HG02571 (cell line): ENCODE results near the gene MACROD2.

Experiments used
- ATAC-seq: cut with Tn5 transposase; IDR thresholded peaks from one replicate; pipeline ENCODE4 v1.9.1; 2021; ENCODE audit warnings: mild to moderate bottlenecking, moderate library complexity; ENCODE audit not compliant: unreplicated experiment

Gene MACROD2

GRCh38 chr20:15616626-15617025 lies 1621.3 kb downstream of the MACROD2 start:
- no peak for ATAC-seq

GRCh38 chr20:15618110-15618509 lies 1622.8 kb downstream of the MACROD2 start:
- ATAC-seq, result no peak

- ATAC-seq, result no peak
Observed at GRCh38 chr20:15618912-15619311, 1623.6 kb downstream of the MACROD2 start.

GRCh38 chr20:15619341-15619740 lies 1624.0 kb downstream of the MACROD2 start:
- ATAC-seq, result no peak

- ATAC-seq, result no peak
Observed at GRCh38 chr20:15619816-15620215, 1624.5 kb downstream of the MACROD2 start.

GRCh38 chr20:15622368-15622767 lies 1627.1 kb downstream of the MACROD2 start:
- ATAC-seq, result no peak

GRCh38 chr20:15623215-15623614 lies 1627.9 kb downstream of the MACROD2 start:
- no peak for ATAC-seq

- no peak for ATAC-seq
Observed at GRCh38 chr20:15625981-15626380, 1630.7 kb downstream of the MACROD2 start.

GRCh38 chr20:15627089-15627488 lies 1631.8 kb downstream of the MACROD2 start:
- ATAC-seq, result no peak

GRCh38 chr20:15627501-15627903 lies 1632.2 kb downstream of the MACROD2 start:
- ATAC-seq, result no peak

- no peak for ATAC-seq
Observed at GRCh38 chr20:15628851-15629353, 1633.6 kb downstream of the MACROD2 start.

GRCh38 chr20:15630360-15630759 lies 1635.0 kb downstream of the MACROD2 start:
- no peak for ATAC-seq

GRCh38 chr20:15632680-15633079 lies 1637.4 kb downstream of the MACROD2 start:
- ATAC-seq, result no peak

GRCh38 chr20:15634102-15634501 lies 1638.8 kb downstream of the MACROD2 start:
- no peak for ATAC-seq

- no peak for ATAC-seq
Observed at GRCh38 chr20:15637546-15637945, 1642.2 kb downstream of the MACROD2 start.

GRCh38 chr20:15637950-15638754 lies 1642.8 kb downstream of the MACROD2 start:
- ATAC-seq, result no peak

GRCh38 chr20:15638816-15639215 lies 1643.5 kb downstream of the MACROD2 start:
- no peak for ATAC-seq

- ATAC-seq, result no peak
Observed at GRCh38 chr20:15639839-15640238, 1644.5 kb downstream of the MACROD2 start.

- no peak for ATAC-seq
Observed at GRCh38 chr20:15642109-15642508, 1646.8 kb downstream of the MACROD2 start.

- no peak for ATAC-seq
Observed at GRCh38 chr20:15642676-15643075, 1647.4 kb downstream of the MACROD2 start.

GRCh38 chr20:15643713-15644112 lies 1648.4 kb downstream of the MACROD2 start:
- ATAC-seq, result no peak

- ATAC-seq, result no peak
Observed at GRCh38 chr20:15645816-15646215, 1650.5 kb downstream of the MACROD2 start.
